ENCODE data around the gene SLC9A9.

DNA sequence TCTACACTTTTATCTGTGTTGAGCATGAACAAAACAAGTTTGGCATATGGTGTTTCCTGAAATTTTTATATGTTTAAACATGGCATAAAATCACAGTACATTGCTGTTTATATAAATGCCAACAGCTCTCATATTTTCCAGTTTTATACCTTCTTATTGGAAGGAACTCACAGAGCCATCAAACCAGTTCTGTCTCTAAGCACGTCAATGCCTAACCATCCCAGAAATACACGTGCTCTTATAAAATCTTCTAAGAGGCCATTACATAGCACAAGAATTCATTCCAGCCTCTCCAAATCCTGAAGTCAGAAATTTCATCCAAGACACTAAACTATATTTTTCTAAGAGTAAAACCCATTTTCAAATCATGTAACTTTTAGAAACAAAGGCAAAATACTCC lies 20.8 kb downstream of the SLC9A9 start:
- TF ChIP-seq, protein P1, sequence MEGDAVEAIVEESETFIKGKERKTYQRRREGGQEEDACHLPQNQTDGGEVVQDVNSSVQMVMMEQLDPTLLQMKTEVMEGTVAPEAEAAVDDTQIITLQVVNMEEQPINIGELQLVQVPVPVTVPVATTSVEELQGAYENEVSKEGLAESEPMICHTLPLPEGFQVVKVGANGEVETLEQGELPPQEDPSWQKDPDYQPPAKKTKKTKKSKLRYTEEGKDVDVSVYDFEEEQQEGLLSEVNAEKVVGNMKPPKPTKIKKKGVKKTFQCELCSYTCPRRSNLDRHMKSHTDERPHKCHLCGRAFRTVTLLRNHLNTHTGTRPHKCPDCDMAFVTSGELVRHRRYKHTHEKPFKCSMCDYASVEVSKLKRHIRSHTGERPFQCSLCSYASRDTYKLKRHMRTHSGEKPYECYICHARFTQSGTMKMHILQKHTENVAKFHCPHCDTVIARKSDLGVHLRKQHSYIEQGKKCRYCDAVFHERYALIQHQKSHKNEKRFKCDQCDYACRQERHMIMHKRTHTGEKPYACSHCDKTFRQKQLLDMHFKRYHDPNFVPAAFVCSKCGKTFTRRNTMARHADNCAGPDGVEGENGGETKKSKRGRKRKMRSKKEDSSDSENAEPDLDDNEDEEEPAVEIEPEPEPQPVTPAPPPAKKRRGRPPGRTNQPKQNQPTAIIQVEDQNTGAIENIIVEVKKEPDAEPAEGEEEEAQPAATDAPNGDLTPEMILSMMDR (conservative IDR thresholded peaks at IDR 0.05; ENCODE audit: low read depth, low read length), result no peak
- no peak for TF ChIP-seq EZH2 (IDR thresholded peaks at IDR 0.05; ENCODE audit: borderline replicate concordance, low read depth, low read length, poor library complexity, severe bottlenecking)
